Caco-2 (cell line): ENCODE data around the gene GLI3. TPM values are rescaled to one million over a fixed set of nuclear protein-coding genes. Genes with fewer than 3 reads are reported as not detected.

Experiments
- BruUV-seq: library from RNA; stranded (reverse); fragments of 400-500 nt; replicated peaks from 2 replicates; lab custom pipeline; 2021; lab: Mats Ljungman, UMichigan
- CTCF ChIA-PET: fragments of 300-600 bp; sonication (Branson Sonifier 250); formaldehyde crosslinking; loops from one replicate; lab custom pipeline; 2022; ENCODE audit warnings: antibody characterized with exemption; lab: Charles Lee
- POLR2A ChIA-PET: fragments of 300-600 bp; sonication (Branson Sonifier 250); formaldehyde crosslinking; loops from one replicate; lab custom pipeline; 2022; ENCODE audit warnings: antibody characterized with exemption; lab: Charles Lee
- DNase-seq, 2 experiments: peaks; one replicate each; pipeline versions ENCODE4 v3.0.0 to v3.0.0-alpha.2; 2020 to 2022
- H3K27me3 ChIP-seq: replicated peaks from 2 replicates; pipeline ENCODE4 v1.6.0; 2011; ENCODE audit warnings: low read length; ENCODE audit not compliant: control insufficient read depth, insufficient read depth
- H3K36me3 ChIP-seq: 2 replicates; pipeline ENCODE4 v1.5.1; 2011; ENCODE audit warnings: low read length; ENCODE audit not compliant: control insufficient read depth, insufficient read depth
- H3K4me1 ChIP-seq: fragments of 250-450 bp; sonication (Bioruptor Pico); 2 replicates; pipeline ENCODE4 v1.5.1; 2020; ENCODE audit warnings: mild to moderate bottlenecking
- H3K4me3 ChIP-seq: 2 replicates; pipeline ENCODE4 v1.5.1; 2011; ENCODE audit warnings: low read depth, mild to moderate bottlenecking, control low read depth, low read length
- H3K9me3 ChIP-seq: fragments of 250-450 bp; sonication (Bioruptor Pico); 2 replicates; pipeline ENCODE4 v1.5.1; 2020; ENCODE audit warnings: mild to moderate bottlenecking, moderate library complexity
- H3K27ac Mint-ChIP-seq: one replicate; pipeline ENCODE4 v1.8.0; 2022; ENCODE audit warnings: mixed read lengths; ENCODE audit not compliant: unreplicated experiment
- H3K27me3 Mint-ChIP-seq: one replicate; pipeline ENCODE4 v1.8.0; 2022; ENCODE audit warnings: mixed read lengths; ENCODE audit not compliant: insufficient read depth, unreplicated experiment
- H3K36me3 Mint-ChIP-seq: one replicate; pipeline ENCODE4 v1.8.0; 2022; ENCODE audit warnings: mild to moderate bottlenecking, mixed read lengths; ENCODE audit not compliant: insufficient read depth, unreplicated experiment
- H3K4me1 Mint-ChIP-seq: one replicate; pipeline ENCODE4 v1.8.0; 2022; ENCODE audit warnings: low read depth, mixed read lengths; ENCODE audit not compliant: unreplicated experiment
- H3K4me3 Mint-ChIP-seq: one replicate; pipeline ENCODE4 v1.8.0; 2022; ENCODE audit warnings: mild to moderate bottlenecking, moderate library complexity, mixed read lengths; ENCODE audit not compliant: unreplicated experiment
- H3K9me3 Mint-ChIP-seq: one replicate; pipeline ENCODE4 v1.8.0; 2022; ENCODE audit warnings: mixed read lengths; ENCODE audit not compliant: unreplicated experiment
- intact Hi-C: fragments of 100-400 bp; cut with micrococcal nuclease; formaldehyde crosslinking; loops from one replicate; pipeline ENCODE4 v1.10.0; 2022; ENCODE audit not compliant: unreplicated experiment
- total RNA-seq: library from RNA; stranded (reverse); gene quantifications from 2 replicates; pipeline ENCODE4 v1.2.3, GENCODE V29; 2022
- TF ChIP-seq, protein P1 (sequence below), 2 experiments: fragments of 200-600 bp in 1 of 2; IDR thresholded peaks; 1 replicate in 1 of 2; 2 replicates in 1 of 2; pipeline versions ENCODE4 v1.5.1 to v1.8.0; 2011 to 2022; ENCODE audit warnings: antibody characterized with exemption in 1 of 2, control low read depth in 1 of 2, inconsistent platforms in 1 of 2, low read depth in 1 of 2, low read length in 1 of 2, mild to moderate bottlenecking in 1 of 2, moderate library complexity in 1 of 2; ENCODE audit not compliant: insufficient read depth in 1 of 2, severe bottlenecking in 1 of 2, unreplicated experiment in 1 of 2

Gene GLI3
- total RNA-seq, 1 experiment from 2014 or later, result 1.00 TPM

DNA sequence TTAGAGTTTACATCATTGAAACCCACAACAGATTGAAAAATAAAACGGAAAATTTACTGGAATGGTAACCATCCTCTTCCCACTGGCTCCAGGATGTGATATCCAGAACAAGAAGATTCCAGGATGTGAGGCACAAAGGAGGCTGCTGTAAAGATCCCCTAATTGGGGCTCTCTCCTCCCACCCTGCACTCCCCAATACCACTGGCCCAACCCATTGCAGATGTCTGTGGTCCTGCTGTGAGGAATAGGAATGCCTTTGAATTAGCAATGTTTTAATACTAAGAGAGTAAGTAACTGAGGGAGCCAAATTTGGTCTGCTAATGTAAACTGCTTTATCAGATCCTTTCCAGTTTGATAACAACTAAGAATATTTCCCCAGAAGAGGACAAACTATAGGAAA, 308.2 kb downstream of the GLI3 start:
- Mint-ChIP-seq H3K9me3 (peaks cover 9% of the 10 kb centered on the region), H3K4me3 (no peak overlapping the region), H3K27ac (no peak overlapping the region), H3K27me3 (peaks cover 23% of the 10 kb centered on the region), H3K4me1 (no peaks in the 10 kb centered on the region), H3K36me3 (no peaks in the 10 kb centered on the region)
- CTCF ChIA-PET, result no interaction called here
- no TSS peak for BruUV-seq
- intact Hi-C loops, result no loop called here
- no peaks in the 10 kb centered on the region for H3K4me1 ChIP-seq
- no peaks in the 10 kb centered on the region for H3K27me3 ChIP-seq
- DNase-seq, result no peak
- TF ChIP-seq, protein P1, sequence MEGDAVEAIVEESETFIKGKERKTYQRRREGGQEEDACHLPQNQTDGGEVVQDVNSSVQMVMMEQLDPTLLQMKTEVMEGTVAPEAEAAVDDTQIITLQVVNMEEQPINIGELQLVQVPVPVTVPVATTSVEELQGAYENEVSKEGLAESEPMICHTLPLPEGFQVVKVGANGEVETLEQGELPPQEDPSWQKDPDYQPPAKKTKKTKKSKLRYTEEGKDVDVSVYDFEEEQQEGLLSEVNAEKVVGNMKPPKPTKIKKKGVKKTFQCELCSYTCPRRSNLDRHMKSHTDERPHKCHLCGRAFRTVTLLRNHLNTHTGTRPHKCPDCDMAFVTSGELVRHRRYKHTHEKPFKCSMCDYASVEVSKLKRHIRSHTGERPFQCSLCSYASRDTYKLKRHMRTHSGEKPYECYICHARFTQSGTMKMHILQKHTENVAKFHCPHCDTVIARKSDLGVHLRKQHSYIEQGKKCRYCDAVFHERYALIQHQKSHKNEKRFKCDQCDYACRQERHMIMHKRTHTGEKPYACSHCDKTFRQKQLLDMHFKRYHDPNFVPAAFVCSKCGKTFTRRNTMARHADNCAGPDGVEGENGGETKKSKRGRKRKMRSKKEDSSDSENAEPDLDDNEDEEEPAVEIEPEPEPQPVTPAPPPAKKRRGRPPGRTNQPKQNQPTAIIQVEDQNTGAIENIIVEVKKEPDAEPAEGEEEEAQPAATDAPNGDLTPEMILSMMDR (IDR thresholded peaks at IDR 0.05; ENCODE audit: insufficient read depth in 1 of 2, low read depth in 1 of 2, low read length in 1 of 2, severe bottlenecking in 1 of 2, unreplicated experiment in 1 of 2), result no peak
- no peaks in the 10 kb centered on the region for H3K36me3 ChIP-seq
- H3K9me3 ChIP-seq, result no peaks in the 10 kb centered on the region
- POLR2A ChIA-PET, result no interaction called here
- H3K4me3 ChIP-seq, result no peak overlapping the region

DNA sequence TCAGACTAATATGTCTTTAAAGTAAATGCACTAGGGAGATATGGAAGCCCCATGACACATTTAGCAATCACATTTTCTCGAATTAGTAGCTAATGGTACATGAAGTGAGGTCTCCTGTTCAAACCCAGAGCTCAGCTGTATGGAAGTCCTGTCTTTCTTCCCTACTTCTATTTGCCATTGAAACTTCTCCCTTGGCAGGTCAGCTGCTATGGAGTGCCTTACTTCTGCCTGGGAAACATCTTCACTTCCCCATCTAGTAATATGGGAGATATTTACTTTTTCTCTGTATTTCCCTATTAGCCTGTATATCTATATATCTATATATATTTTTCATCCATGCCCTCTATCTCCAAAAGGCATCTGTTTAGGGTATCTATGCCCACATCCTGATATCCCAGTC, 308.8 kb downstream of the GLI3 start:
- Histone ChIP-seq H3K27me3 (no peaks in the 10 kb centered on the region), H3K36me3 (no peaks in the 10 kb centered on the region), H3K4me1 (no peaks in the 10 kb centered on the region), H3K9me3 (no peaks in the 10 kb centered on the region), H3K4me3 (no peak overlapping the region)
- H3K27me3 Mint-ChIP-seq, result peaks cover 23% of the 10 kb centered on the region
- DNase-seq, result no peak
- POLR2A ChIA-PET, result no interaction called here
- no peaks in the 10 kb centered on the region for H3K4me1 Mint-ChIP-seq
- TF ChIP-seq, protein P1 (IDR thresholded peaks at IDR 0.05; ENCODE audit: insufficient read depth in 1 of 2, low read depth in 1 of 2, low read length in 1 of 2, severe bottlenecking in 1 of 2, unreplicated experiment in 1 of 2), result no peak
- H3K27ac Mint-ChIP-seq, result no peak overlapping the region
- intact Hi-C loops, result no loop called here
- no TSS peak for BruUV-seq
- peaks cover 9% of the 10 kb centered on the region for H3K9me3 Mint-ChIP-seq
- CTCF ChIA-PET, result no interaction called here
- H3K36me3 Mint-ChIP-seq, result no peaks in the 10 kb centered on the region
- no peak overlapping the region for H3K4me3 Mint-ChIP-seq

DNA sequence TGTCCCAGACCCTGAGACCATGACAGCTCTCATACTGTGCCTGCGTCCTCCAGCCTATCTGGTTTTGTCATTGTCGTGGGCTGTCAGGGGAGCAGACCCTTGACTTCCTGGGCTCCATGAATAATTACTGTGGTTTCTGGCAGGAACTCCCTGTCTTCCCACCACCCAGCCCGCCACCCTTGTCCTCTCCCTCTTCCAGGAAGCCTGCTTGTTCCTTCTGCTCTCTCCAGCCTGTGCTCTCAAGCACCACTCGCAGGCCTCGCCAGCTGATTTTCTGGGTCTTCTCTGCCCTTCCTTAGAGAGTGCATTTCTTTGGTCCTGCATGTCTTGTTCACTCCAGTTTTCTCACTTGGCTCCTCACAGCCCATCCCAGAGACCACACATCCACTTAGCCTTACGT, 309.6 kb downstream of the GLI3 start:
- intact Hi-C loops, result no loop called here
- Mint-ChIP-seq H3K27ac (no peak overlapping the region), H3K4me1 (no peaks in the 10 kb centered on the region), H3K4me3 (no peak overlapping the region), H3K36me3 (no peaks in the 10 kb centered on the region), H3K27me3 (peaks cover 18% of the 10 kb centered on the region), H3K9me3 (peaks cover 9% of the 10 kb centered on the region)
- no peaks in the 10 kb centered on the region for H3K27me3 ChIP-seq
- ChIA-PET POLR2A (no interaction called here), CTCF (no interaction called here)
- DNase-seq, result no peak
- no peaks in the 10 kb centered on the region for H3K4me1 ChIP-seq
- 0 out of 2 replicates have a peak, but pooled peaks cover 3% of the 10 kb centered on the region for H3K9me3 ChIP-seq
- no peak overlapping the region for H3K4me3 ChIP-seq
- BruUV-seq, result no TSS peak
- TF ChIP-seq, protein P1 (IDR thresholded peaks at IDR 0.05; ENCODE audit: insufficient read depth in 1 of 2, low read depth in 1 of 2, low read length in 1 of 2, severe bottlenecking in 1 of 2, unreplicated experiment in 1 of 2), result no peak
- no peaks in the 10 kb centered on the region for H3K36me3 ChIP-seq
